Fibroblast of skin of left quadriceps (primary cell): ENCODE results near the gene ARF3.
"Not testable (repeated sequence)": the region's sequence is repeated elsewhere in the genome, so short reads cannot be mapped to it uniquely, and the experiment has no call there.

Experiments
- DNase-seq, 2 experiments: peaks; one replicate each; pipeline ENCODE4 v3.0.0-alpha.2; 2013; ENCODE audit warnings: low read depth in 2 of 2

Gene ARF3

DNA sequence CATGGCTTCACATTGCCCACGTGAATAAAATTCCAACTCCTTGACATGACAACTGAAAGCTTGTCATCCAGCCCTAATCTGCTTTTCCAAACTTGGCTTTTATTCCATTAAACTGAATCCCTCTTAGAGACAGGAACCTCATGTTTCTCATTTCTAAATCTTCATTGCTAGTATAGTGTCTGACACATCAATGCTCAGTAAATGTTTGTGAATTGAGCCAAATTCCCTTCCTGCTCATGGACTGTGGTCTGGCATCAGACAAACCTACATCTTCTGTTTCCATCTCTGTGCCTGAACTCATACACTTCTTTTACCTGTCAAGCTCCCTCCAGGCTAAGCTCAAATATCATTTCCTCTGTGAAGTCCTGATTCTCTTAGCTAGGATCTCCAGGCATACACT is 27.7 kb downstream of the ARF3 start:
- no peak for DNase-seq

DNA sequence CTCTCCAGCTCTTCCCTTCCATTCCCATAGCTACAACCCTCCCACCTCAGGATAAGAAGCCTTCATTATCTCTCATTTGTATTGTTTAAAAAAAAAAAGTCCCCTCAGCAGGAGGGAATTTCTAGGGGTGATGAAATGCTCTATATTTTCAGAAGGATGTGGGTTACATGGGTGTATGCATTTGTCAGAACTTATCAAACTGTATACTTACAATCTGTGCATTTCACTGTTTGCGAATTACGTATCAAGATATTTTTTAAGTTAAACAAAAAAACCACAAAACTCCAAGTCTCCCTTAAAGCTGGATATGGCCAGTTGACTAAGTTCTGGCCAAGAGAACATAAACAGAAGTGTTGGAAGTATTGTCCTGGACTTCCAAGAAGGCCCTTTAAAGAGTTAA is 30.0 kb downstream of the ARF3 start:
- peak; percentile 13 to 17 for DNase-seq

DNA sequence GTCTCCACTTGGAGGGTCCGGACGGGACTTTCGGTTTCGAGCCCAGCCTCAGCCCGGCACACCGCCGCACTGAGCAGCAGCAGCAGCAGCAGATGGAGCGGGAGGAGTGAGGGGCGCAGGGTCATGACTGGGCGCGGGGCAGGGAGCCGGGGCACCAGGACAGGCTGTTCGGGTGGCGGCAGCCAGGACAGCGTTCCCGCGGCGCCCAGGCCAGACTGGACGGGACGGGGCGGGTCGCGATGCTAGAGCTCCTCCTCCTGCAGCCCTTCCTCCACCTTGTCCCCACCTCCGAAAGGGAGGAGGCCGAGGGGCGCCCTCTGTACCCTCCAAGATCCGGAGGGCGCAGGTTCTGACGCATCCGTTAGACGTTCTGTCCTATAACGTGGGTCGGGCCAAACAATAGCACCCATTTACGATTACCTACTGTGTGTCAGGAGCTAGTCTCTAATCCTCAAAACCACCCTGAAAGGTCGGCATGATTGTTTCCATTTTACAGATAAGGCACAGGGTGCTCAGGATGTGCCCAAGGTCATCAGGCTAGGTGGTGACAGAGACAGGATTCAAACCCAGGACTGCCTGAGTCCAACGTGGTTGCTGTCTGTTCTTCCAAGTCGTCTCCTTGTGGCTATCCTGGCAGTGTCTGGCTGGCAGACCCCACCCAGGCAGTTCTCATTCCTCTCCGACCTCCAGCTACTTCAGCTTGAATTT is 31.8 kb downstream of the ARF3 start, which contains the start of gene FKBP11:
Gene FKBP11 (minus strand): TSS at position 189 of the 708 bp plus-strand sequence. CDS start 64 bp downstream, at position 125.
- peak; percentile 15 to 21 for DNase-seq

DNA sequence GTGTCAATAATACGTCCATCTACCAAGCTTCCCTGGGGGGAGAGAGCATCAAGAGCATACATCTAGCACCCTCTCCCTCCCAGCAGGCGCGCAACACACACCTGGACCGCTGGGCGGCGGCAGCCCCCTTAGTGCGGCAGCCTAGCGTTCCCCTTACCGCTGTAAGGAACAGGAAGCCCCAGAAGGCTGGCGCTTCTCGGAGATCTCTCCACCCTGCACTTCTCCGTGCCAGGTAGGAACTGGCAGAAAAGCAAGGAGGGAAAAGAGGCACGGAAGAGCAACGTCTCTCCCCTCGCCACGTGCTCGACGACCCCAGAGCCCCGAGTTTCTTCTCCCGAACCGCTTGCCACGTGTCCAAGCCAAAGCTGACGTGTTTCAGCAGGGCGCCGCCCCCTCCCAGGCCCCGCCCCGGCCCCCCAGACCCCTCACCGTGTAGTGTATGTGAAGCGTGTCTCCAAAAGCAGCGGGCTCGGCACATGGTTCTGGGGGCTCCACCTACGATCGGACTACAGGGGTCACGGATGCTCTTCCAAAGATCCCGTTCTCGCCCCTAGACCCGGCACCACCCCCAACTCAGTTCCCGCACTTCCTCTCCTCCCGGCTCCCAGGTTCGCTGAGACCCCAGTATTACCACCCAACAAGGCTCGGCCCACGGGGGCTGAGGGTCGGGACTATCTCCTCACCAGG is 32.5 kb downstream of the ARF3 start:
- peak; percentile 15 to 22 for DNase-seq

- DNase-seq = no peak
Measured at GRCh38 chr12:48923117-48923516, 34.2 kb downstream of the ARF3 start.

DNA sequence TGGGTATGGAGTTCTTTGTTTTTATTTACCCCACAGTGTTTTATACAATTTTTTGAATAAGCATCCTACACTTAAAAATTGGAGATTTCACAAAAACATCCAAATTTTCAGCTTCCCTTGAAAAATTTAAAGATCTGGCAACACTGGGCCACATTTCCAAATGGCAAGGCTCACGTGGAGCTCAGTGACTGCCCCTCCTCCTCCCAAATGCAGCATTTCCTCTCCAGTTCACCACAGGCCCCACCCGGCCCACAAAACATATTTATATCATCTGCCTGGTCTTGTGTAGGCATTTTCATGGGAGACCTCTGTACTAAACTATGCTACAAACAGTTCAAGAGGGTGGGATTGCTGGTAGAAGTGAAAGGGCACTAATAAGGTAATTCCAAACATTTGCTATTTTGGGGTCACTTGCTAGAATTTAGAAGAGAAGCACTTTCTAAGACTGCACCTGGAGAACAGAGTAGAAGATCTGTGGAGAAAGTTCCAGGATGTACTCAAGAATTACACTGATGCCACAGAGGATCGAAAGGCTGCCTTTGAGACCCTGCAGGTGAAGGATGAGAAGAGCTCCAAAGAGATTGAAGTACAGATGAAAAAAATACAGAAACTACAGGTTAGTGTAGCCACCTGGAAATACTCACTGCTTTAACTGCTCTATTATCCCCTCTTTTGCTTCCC is 39.3 kb downstream of the ARF3 start:
- DNase-seq = no peak

DNA sequence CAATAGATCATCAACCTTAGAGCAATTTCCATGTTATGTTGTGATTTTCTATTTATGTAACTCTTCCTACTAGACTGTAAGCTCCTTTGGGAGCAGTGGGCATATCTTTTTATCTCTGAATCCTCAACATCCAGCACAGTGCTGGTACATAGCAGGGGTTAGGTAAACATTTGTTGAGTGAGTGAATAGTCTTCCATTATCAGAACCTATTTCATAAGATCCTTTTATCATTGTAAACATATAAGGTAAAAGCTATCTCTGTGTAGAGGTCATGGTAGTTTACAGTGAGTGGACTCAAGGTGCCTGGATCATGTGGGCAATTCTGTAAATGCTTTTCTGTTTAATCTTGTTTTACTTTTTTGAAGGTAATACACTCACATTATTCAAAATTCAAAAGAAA is 47.1 kb downstream of the ARF3 start:
- DNase-seq = no peak

DNA sequence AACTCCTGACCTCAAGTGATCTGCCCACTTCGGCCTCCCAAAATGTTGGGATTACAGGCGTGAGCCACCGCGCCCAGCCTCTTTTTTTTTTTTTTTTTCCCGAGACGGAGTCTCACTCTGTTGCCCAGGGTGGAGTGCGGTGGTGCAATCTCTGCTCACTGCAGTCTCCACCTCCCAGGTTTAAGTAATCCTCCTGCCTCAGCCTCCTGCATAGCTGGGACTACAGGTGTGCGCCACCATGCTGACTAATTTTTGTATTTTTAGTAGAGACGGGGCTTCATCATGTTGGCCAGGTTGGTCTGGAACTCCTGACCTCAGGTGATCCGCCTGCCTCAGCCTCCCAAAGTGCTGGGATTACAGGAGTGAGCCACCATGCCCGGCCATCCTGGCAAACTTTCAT is 47.6 kb downstream of the ARF3 start:
- not testable (repeated sequence) for DNase-seq

DNA sequence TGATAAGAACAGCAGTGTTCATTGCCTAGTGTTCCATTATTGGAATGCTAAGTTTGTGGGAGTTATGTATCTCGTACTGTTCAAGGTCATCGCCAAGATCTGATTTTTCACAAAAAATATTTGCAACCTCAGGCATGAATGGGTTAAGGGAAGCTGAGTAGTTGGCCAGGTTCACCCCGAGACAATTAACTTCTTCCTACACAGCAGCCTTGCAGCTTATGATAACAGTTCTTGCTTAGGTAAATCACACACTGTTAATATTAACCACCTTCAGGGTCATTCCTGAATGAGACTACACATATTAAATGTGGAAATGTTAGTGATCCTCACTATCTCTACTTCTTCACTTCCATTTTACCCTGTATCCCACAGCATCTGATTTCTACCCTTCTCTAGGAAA is 50.0 kb downstream of the ARF3 start:
- DNase-seq = no peak

GRCh38 chr12:48903982-48904411 is 53.3 kb downstream of the ARF3 start:
- peak; percentile 67 to 68 for DNase-seq

DNA sequence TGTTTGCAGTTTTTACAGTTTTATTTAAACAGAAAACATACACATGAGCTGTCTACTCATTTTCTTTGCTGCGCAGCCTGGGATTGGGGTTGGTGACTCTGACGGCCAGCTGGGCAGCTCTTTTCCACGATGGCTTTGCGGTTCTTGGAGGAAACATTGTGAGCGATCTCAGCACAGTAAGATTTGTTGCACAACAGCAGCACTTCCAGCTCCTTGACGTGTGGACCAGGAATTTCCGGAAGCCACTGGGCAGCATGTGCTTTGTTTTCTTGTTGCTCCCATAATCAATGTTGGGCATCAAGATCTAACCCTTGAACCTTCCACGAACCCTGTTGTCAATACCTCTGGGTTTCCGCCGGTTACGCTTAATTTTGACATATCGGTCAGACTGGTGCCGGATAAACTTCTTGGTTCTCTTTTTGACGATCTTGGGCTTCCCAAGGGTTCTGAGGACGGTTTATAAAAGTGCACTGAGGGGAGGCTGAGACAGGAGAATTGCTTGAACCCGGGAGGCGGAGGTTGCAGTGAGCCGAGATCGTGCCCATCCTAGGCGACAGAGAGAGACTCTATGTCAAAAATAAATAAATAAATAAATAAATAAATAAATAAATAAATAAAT is 53.8 kb downstream of the ARF3 start:
- DNase-seq = no peak

- no peak for DNase-seq
Measured at GRCh38 chr12:48901278-48901677, 56.0 kb downstream of the ARF3 start.

DNA sequence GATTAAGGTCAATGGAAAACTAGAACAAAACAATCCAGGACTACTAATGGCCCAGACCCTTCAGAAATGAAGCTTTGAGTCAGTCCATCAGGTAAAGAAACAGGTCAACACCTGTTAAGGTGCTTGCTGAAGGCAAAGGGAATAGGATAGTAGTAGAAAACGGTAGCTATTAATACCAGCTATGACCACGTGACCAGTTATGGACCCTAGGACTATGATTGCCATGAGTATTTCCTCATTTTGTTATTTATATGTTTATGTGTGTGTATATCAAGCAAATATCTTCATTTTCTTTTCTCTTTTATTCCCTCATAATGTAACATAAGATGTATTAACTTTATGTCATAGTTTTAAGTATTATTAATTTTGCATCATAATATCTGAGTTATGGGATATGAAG is 57.6 kb downstream of the ARF3 start:
- no peak for DNase-seq

GRCh38 chr12:48894271-48894670 is 63.0 kb downstream of the ARF3 start:
- DNase-seq = no peak

DNA sequence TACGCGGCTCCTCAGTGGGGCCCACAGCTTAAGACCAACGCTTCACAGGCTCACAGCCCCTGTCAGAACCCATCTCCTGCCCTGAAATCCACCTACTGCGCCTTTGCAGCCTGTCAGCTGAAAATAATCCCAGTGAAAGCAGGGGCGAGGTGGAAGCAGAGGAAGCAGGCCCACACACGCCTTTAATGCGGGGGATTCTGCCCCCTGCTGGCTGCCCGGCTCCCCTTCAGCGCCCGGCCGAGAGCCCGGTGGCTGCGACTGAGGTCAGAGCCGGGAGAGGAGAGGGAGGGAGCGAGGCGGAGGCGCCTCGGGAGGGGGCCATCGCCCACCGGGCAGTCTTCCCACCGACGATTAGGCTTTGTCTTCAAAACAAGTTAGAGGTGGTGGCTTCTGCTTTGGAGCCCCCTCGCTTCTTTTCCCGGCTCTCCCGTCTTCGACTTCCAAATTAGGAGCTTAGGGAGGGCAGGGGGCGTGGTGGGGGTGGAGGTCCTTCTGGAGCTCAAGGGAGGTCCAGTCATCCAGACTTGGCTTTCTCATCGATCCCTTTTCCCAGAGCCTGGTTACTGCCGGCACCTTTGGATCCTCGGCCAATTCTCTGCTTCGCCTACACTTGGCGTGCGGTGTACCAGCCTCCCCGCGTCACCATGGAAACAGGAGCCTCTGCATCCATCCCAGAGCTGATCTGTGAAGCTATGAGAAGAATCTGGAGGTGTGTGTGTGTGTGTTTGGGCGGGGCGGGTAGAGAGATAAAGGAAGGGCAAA is 66.4 kb downstream of the ARF3 start:
- peak; percentile 30 to 36 for DNase-seq

DNA sequence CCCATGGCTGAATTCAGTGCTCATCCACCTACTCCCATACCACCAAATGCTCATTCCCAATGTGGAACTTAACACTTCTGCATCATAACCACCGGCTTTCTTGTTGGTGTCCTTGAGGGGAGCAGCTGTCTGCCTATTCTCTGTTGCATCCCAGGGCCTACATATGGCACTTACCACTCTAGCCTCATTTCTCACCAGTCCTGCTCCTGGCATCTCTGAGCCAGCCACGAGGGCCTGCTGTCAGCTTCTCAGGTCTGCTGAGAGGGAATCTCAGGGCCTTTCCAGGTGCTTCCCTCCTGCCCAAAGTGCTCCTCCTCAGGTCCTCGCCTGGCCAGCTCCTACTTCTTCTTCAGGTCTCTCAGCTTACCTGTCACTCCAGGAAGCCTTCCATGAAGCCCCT is 67.6 kb downstream of the ARF3 start:
- DNase-seq = no peak
